PFSK-1 (cell line): ENCODE measurements around the gene GLCCI1.

Experiments used
- FOXP2 ChIP-seq: optimal IDR thresholded peaks from 2 replicates; pipeline ENCODE3; 2011; ENCODE audit warnings: borderline replicate concordance, control low read depth, inconsistent platforms; ENCODE audit not compliant: insufficient read depth; ENCODE audit errors: extremely low read length, extremely low read depth
- POLR2AphosphoS5 ChIP-seq: IDR thresholded peaks from 2 replicates; pipeline ENCODE4 v1.6.1; 2012; ENCODE audit warnings: low read depth, mild to moderate bottlenecking, control low read depth, low read length, moderate library complexity
- REST ChIP-seq, 2 experiments: IDR thresholded peaks; 2 replicates each; pipeline versions ENCODE4 v1.6.1 to v1.8.0; 2011 to 2012; ENCODE audit warnings: low read depth in 2 of 2, low read length in 2 of 2, control low read depth in 1 of 2, inconsistent platforms in 1 of 2, mild to moderate bottlenecking in 1 of 2, moderate library complexity in 1 of 2; ENCODE audit not compliant: insufficient read depth in 1 of 2
- SIN3A ChIP-seq: IDR thresholded peaks from 2 replicates; pipeline ENCODE4 v1.6.1; 2012; ENCODE audit warnings: mild to moderate bottlenecking, low read length, moderate library complexity, borderline replicate concordance; ENCODE audit not compliant: insufficient read depth
- TAF1 ChIP-seq: IDR thresholded peaks from 2 replicates; pipeline ENCODE4 v1.6.1; 2012; ENCODE audit warnings: low read length, control low read depth, borderline replicate concordance; ENCODE audit not compliant: insufficient read depth

Gene GLCCI1

GRCh38 chr7:8051373-8051772, 82.8 kb downstream of the GLCCI1 start:
- no peak for TF ChIP-seq TAF1
- TF ChIP-seq FOXP2, result no peak
- no peak for TF ChIP-seq SIN3A

- TF ChIP-seq SIN3A (no peak), TAF1 (no peak), REST (IDR thresholded peaks at IDR 0.05; ENCODE audit: insufficient read depth in 1 of 2, low read depth in 2 of 2, low read length in 2 of 2) (no peak), FOXP2 (no peak), POLR2AphosphoS5 (no peak)
Measured at GRCh38 chr7:8051998-8052397, 83.4 kb downstream of the GLCCI1 start.

GRCh38 chr7:8052824-8053223, 84.2 kb downstream of the GLCCI1 start:
- no peak for TF ChIP-seq REST (IDR thresholded peaks at IDR 0.05; ENCODE audit: insufficient read depth in 1 of 2, low read depth in 2 of 2, low read length in 2 of 2)
- no peak for TF ChIP-seq POLR2AphosphoS5
- TF ChIP-seq TAF1, result no peak
- TF ChIP-seq SIN3A, result no peak
- no peak for TF ChIP-seq FOXP2

GRCh38 chr7:8056439-8056838, 87.8 kb downstream of the GLCCI1 start:
- TF ChIP-seq POLR2AphosphoS5 (no peak), REST (IDR thresholded peaks at IDR 0.05; ENCODE audit: insufficient read depth in 1 of 2, low read depth in 2 of 2, low read length in 2 of 2) (no peak), SIN3A (no peak), FOXP2 (no peak), TAF1 (no peak)

GRCh38 chr7:8057566-8057965, 89.0 kb downstream of the GLCCI1 start:
- no peak for TF ChIP-seq TAF1
- TF ChIP-seq POLR2AphosphoS5, result no peak
- TF ChIP-seq REST (IDR thresholded peaks at IDR 0.05; ENCODE audit: insufficient read depth in 1 of 2, low read depth in 2 of 2, low read length in 2 of 2), result no peak
- no peak for TF ChIP-seq SIN3A
- no peak for TF ChIP-seq FOXP2

- TF ChIP-seq FOXP2 (no peak), REST (IDR thresholded peaks at IDR 0.05; ENCODE audit: insufficient read depth in 1 of 2, low read depth in 2 of 2, low read length in 2 of 2) (no peak), SIN3A (no peak), POLR2AphosphoS5 (no peak), TAF1 (no peak)
Measured at GRCh38 chr7:8058322-8058721, 89.7 kb downstream of the GLCCI1 start.
